GM19324 (cell line): ENCODE measurements around the gene RNF150.
"Not testable (repeated sequence)": the region's sequence is repeated elsewhere in the genome, so short reads cannot be mapped to it uniquely, and the experiment has no call there.

ENCODE experiments used
- ATAC-seq: cut with Tn5 transposase; IDR thresholded peaks from one replicate; pipeline ENCODE4 v1.9.1; 2021; ENCODE audit warnings: mild to moderate bottlenecking, moderate library complexity; ENCODE audit not compliant: unreplicated experiment, low FRiP score

The RNF150 gene

DNA sequence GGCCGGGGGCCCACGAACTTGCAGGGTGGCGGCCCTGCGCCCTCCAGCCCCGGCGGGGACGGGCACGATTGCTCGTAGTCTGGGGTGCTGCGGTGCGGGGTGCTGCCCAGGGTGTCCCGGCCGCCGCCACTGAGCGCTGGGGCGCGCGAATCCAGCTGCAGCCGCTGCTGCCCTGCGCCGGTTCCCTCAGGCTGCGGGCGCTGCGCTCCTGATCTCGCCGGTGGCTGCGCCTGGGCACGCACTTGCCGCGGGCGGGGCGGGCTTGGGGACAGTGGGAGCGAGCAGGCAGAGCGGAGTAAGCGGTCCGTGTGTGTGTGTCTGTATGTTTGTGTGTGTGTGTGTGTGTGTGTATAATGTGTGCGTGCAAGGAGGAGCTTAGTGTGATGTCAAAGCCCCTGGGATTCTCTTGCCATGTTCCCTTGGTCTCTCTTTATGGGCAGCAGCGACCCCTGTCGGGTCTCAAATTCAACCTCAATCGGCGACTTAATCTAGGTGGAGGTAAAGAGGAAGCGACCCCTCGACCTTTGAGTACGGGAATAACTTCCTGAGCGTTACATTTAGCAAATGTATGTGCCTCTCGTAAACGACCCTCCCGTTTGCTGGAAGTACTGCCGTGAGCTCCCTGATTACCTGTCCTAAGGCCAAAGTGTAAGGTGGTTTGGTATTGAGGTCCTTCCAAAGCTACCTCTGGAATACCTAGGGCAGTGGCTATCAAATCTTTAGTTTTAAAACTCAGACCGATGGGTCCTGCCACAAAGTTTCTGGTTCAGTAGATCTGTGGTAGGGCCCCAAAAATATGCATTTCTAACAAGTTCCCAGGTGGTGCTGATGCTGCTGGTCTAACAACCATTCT is at the start of gene RNF150:
RNF150 (minus strand) TSS at position 324 of the 853 bp plus-strand sequence.
- no peak for ATAC-seq

GRCh38 chr4:141180991-141181761 is 47.9 kb upstream of the RNF150 start:
- no peak for ATAC-seq

GRCh38 chr4:141179474-141180373 is 46.5 kb upstream of the RNF150 start:
- no peak for ATAC-seq

DNA sequence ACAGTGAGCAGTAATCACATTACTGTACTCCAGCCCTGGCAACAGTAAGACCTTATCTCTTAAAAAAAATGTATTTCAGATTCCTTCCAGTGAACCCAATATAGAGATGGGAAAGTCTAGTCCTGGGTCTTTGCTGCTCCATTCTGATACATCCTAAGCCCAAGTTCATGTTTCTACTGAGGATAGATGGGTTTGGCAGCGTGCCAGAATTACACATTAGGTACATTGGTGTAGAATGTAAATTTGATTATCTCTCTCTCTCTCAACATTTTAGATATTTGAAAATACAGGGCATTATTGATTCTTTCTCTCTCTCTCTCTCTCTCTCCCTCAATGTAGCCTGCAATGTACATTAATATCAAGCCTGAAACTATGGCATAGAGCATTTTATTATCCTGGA is 43.9 kb upstream of the RNF150 start:
- no peak for ATAC-seq

DNA sequence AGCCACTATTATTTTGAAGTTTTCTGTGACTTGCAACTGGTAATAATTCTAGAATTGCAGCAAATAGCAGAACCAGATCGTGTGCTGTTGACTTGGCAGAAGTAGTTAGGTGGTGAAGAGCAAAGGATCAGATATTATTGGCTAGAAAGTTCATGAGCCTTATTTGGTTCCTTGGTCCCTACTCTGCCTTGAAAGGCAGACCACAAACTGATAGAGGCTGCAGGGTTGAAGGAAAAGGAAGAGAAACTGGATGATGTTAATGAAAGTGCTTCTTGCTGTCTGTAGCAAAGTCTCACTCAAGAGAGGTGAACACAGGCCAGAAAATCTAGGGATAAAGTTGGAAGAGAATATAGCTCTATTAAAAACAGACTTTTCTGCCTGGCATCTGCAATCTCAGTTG is 41.2 kb upstream of the RNF150 start:
- no peak for ATAC-seq

DNA sequence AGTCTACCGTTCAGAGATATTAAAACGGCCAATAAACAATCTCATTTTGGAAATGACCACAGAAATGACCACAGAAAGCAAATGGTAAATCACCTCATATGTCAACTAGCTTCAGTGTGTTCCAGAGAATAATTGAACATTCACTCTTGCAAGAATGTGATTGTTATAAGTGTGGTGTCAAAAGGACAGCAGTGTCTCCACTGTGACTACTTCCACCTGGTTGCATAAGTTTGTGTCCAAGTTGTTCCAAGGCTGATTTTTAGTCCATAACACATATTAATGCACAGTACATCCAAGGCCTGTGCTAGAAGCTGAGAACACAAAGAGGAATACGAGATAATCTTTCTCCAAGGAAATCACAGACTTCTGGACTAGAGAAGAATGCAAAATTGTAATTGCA is 37.4 kb upstream of the RNF150 start:
- ATAC-seq, result no peak

DNA sequence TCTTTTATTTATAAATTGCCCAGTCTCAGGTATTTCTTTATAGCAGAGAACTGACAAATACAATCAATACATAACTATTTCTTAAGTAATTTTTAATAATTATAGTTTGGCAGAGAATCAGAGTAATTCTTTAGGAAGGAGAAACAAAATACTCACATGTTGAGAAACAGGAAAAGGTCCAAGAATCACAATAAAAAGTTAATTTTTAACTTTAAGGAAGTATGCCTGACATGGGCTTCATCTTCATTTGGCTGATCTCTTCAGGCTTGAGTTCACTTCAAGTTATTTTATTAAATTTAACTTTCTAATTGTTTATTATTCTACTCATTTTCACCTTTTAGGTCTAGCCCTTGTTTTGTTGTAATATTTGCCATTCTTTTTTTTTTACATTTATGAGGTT is 36.1 kb upstream of the RNF150 start:
- ATAC-seq, result no peak

DNA sequence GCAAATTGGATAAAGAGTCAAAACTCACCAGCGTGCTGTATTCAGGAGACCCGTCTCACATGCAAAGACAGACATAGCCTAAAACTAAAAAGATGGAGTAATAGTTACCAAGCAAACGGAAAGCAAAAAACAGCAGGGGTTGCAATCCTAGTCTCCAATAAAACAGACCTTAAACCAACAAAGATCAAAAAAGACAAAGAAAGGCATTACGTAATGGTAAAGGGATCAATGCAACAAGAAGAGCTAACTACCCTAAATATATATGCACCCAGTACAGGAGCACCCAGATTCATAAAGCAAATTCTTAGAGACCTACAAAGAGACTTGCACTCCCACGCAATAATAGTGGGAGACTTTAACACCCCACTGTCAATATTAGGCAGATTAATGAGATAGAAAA is 31.7 kb upstream of the RNF150 start:
- not testable (repeated sequence) for ATAC-seq

DNA sequence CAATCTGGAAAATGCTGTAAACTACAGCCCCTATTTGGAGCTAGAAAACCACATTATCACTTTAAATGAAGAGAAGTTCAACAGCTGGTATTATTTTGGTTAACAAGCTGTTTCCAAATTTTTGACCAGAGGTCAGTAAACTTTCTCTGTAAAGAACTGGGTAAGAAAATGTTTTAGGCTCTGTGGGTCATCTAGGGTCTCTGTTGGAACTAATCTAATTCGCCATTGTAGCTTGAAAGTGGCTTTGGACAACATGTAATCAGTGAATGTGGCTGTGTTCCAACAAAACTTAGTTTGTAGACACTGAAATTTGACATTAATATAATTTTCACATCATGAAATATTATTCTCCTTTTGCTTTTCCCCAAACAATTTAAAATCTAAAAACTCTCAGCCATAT is 25.8 kb upstream of the RNF150 start:
- ATAC-seq, result no peak

DNA sequence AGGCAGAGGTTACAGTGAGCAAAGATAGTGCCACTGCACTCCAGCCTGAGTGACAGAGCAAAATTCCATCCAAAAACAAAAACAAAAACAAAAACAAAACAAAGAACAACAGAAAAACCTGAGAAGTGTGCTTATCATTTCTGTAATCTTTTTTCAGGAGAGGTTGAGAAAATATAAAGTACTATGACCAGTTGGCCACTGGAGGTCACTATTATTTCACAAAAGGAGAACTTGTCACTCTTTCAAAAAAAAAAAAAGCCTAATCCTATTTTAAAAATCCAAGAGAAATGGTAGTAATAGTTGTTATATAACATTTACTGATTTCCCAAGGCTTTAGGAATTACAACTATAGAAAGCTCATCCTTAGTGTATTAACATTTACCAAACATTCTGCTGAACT is 24.9 kb upstream of the RNF150 start:
- no peak for ATAC-seq

- no peak for ATAC-seq
Measured at GRCh38 chr4:141155586-141155985, 22.3 kb upstream of the RNF150 start.

DNA sequence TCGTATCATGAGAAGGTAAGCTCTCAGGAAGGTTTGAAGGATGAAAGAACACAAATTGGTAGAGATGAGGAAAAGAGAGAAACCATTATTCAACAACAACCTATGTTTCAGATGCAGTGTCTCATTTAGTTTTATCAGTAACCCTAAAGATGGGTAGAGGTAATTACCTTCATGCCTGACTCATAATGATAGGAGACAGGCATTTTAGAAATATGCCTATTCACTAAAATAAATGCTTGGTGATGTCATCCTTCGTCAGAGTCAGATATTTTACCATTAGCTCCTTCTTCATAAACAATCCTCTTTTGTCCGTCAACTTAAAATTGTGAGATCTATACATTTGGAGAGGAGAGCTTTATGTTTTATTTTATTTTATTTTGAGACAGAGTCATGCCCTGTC is 21.5 kb upstream of the RNF150 start:
- ATAC-seq, result no peak

DNA sequence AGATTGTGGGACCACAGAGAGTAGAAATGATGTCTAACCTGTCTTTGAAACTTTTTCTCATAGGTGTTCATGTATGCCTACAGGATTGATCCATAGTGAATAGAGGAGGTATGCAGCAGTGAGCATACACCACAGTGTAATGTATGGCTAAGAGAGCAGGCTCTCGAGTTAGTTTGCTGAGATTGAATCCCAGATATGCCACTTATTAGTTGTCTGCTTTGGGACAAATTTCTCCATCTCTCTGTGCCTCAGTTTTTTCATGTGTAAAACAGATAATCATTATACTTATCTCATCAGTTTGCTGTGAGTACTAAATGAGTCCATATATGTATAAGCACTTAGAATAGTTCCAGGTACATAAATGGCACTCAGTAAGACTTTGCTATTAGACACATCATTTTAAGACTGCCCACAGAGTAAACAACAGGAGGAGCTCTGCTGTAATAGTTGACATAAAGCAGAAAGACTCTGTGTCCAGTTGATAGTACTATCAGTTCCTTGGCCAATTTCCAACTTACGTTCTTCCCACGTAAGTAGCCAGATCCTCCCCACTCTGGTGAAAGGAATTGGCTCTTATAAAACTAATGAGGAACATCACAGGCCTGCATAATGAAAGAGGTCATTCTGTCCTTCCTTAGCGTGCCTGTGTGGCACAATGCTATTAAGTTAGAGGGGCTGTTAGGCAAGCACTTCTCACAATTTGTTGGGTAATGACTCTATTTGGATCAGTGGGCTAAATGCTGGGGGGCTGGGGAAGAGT is 20.7 kb upstream of the RNF150 start:
- ATAC-seq, result no peak

DNA sequence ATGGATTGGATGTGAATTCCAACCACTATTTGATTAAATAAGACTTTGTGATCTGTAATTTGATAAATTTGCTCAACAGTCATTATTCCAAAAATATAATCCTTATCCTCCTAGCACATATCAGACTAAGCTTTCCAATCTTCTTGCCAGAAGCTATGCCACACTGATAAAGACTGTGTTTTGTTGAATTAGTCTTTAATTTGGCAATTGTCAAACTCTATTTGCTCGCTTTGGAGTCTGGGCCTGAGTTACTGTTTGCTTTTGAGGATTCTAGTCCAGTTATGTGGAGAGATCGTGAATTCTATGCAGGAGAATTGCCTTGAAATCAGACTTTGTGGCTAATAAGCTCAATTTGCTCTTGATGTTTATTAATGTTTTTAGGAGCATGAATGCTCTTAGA is 10.9 kb upstream of the RNF150 start:
- ATAC-seq, result no peak

- no peak for ATAC-seq
Measured at GRCh38 chr4:141142423-141142822, 9.2 kb upstream of the RNF150 start.

GRCh38 chr4:141140391-141141200 is 7.3 kb upstream of the RNF150 start:
- no peak for ATAC-seq

- no peak for ATAC-seq
Measured at GRCh38 chr4:141133999-141134995, 1.0 kb upstream of the RNF150 start.

DNA sequence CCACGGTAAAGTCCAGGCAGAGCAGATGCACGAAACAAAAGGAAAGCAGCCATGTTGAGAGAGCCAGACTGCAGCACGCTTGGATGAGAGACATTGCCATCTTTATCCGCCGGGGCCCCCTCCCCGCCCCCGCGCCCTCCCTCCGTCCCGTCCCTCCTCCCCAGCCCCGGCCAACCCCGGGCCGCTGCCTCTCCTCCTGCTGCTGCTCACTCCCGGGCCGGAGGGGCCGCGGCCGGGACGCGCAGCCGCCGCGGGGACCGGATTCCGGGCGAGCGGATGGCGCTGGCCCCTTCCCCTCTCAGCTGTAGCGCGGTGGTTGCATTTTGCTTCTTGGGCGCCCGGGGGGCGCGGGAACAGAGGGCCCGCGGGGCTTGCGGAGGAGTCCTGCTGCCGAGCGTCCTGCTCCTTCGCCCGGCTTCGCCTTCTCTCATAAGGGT is 542 bp downstream of the RNF150 start:
- no peak for ATAC-seq
